ENCODE results near the gene SGIP1.

- TF ChIP-seq EZH2 (IDR thresholded peaks at IDR 0.05; ENCODE audit: insufficient read depth, poor library complexity, severe bottlenecking) (no peak), EZH2phosphoT487 (IDR thresholded peaks at IDR 0.05; ENCODE audit: insufficient read depth, low read depth) (no peak)
Measured at GRCh38 chr1:66704177-66704875, 170.4 kb downstream of the SGIP1 start.
